ENCODE data around the gene USP40.
A peak's percentile ranks its signal among the peaks of the same experiment; 100 is the strongest.
"Not testable (repeated sequence)": the region's sequence is repeated elsewhere in the genome, so short reads cannot be mapped to it uniquely, and the experiment has no call there.

USP40 gene, protein sequence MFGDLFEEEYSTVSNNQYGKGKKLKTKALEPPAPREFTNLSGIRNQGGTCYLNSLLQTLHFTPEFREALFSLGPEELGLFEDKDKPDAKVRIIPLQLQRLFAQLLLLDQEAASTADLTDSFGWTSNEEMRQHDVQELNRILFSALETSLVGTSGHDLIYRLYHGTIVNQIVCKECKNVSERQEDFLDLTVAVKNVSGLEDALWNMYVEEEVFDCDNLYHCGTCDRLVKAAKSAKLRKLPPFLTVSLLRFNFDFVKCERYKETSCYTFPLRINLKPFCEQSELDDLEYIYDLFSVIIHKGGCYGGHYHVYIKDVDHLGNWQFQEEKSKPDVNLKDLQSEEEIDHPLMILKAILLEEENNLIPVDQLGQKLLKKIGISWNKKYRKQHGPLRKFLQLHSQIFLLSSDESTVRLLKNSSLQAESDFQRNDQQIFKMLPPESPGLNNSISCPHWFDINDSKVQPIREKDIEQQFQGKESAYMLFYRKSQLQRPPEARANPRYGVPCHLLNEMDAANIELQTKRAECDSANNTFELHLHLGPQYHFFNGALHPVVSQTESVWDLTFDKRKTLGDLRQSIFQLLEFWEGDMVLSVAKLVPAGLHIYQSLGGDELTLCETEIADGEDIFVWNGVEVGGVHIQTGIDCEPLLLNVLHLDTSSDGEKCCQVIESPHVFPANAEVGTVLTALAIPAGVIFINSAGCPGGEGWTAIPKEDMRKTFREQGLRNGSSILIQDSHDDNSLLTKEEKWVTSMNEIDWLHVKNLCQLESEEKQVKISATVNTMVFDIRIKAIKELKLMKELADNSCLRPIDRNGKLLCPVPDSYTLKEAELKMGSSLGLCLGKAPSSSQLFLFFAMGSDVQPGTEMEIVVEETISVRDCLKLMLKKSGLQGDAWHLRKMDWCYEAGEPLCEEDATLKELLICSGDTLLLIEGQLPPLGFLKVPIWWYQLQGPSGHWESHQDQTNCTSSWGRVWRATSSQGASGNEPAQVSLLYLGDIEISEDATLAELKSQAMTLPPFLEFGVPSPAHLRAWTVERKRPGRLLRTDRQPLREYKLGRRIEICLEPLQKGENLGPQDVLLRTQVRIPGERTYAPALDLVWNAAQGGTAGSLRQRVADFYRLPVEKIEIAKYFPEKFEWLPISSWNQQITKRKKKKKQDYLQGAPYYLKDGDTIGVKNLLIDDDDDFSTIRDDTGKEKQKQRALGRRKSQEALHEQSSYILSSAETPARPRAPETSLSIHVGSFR

GRCh38 chr2:233566141-233566956, at the start of gene USP40:
USP40 (minus strand) TSS chr2:233566782; CDS start chr2:233565554, 1,228 bp downstream.
- peak; percentile 71 for DNase-seq

DNA sequence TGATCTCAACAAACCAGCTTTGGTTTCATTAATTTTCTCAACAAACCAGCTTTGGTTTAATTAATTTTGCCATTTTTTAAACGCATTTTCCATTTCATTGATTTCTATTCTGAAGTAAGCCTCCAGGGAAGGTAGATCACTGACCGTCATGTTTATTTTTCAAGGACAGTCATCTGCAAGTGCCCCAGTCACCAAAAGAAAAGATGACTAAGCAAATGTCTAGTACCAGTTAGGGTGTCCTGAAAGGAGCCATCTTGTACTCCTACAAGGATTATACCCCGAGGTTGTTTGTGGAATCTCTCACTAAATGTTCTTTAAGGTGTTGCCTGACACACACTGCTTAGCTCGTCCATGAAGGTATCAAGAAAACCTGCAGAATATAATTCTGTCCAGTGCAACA, 44.7 kb upstream of the USP40 start:
- DNase-seq: no peak

GRCh38 chr2:233605680-233606079, 39.1 kb upstream of the USP40 start:
- no peak for DNase-seq

GRCh38 chr2:233604826-233605225, 38.2 kb upstream of the USP40 start:
- DNase-seq: no peak

GRCh38 chr2:233603520-233603919, 36.9 kb upstream of the USP40 start:
- DNase-seq: no peak

- DNase-seq: no peak
Observed at GRCh38 chr2:233602076-233602475, 35.5 kb upstream of the USP40 start.

DNA sequence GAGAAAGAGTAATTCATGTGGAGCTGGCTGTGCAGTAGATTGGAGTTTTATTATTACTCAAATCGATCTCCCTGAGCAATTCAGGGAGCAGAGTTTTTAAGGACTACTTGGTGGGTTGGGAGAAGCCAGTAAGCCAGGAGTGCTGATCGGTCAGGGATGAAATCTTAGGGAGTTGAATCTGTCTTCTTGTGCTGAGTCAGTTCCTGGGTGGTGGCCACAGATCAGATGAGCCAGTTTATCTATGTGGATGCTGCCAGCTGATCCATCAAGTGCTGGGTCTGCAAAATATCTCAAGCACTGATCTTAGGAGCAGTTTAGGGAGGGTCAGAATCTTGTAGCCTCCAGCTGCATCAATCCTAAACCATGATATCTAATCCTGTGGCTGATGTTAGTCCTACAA, 33.8 kb upstream of the USP40 start:
- DNase-seq: no peak

DNA sequence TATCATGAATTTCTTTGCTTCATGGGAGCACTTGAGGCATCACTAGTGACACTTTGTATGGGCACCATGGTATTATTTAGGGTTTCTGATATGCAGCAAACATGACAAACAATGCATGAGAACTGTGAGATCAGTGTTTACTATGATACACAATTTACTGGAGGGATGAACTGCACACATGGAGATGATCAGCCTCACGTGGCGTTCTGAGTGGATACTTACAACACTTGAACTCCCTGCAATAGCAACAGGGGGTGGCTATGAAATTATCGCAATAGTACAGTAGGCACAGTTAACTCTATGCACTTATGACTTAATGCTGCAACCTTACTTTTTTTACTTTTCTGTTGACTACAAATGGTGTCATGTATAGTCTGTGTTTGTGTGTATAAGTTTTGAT, 32.4 kb upstream of the USP40 start:
- no peak for DNase-seq

DNA sequence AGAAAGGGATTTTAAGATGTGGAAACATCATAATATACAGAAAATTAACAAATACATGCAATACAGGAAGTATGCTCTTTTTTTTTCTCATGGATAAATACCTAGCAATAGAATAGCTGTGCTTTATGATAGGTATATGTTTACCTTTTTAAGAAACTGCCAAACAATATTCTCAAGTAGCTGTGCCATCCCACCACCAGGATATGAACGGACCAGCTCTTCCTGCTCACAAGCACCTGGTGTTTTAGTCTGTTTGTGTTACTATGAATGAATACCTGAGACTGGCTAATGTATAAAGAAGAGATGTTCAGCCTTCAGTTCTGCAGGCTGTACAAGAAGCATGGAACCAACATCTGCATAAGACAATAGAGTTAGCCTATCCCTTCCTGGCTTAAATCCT, 30.9 kb upstream of the USP40 start:
- no peak for DNase-seq

- DNase-seq: no peak
Observed at GRCh38 chr2:233593201-233593600, 26.6 kb upstream of the USP40 start.

- not testable (repeated sequence) for DNase-seq
Observed at GRCh38 chr2:233592706-233593105, 26.1 kb upstream of the USP40 start.

DNA sequence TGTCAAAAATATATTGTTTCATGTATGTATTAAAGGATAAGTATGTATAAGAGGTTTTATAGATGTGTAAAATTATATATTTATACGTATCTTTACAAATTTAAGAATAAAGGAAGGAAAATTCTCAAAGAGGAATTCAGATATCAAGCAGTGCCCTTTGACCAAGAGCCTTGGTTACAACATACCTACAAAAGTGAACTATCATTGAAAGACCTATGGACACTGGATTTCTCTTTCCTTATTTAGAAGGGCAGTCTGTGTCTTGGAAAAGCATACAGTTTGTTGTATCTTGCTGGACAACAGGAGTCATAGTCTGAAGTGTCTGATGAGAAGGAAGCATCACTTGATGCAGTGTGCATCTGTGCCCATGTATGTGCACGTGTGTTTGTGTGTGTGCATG, 21.8 kb upstream of the USP40 start:
- no peak for DNase-seq

DNA sequence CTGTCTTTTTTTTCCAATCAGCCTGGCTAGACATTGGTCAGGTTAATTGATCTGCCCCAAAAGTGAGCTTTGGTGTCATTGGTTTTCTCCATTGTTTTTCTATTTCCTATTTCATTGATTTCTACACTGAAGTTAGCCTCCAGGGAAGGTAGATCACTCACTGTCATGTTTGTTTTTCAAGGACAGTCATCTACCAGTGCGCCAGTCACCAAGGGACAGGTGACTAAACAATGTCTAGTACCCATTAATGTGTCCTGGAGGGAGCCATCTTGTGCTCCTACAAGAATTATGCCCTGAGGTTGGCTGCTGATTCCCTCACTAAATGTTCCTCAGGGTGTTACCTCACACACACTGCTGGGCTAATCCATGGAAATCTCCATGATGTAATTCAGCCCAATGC, 17.6 kb upstream of the USP40 start:
- DNase-seq: no peak

GRCh38 chr2:233583217-233583965, 16.8 kb upstream of the USP40 start:
- DNase-seq: not testable (repeated sequence)

- not testable (repeated sequence) for DNase-seq
Observed at GRCh38 chr2:233577341-233577740, 10.8 kb upstream of the USP40 start.

- DNase-seq: no peak
Observed at GRCh38 chr2:233572468-233572867, 5.9 kb upstream of the USP40 start.

DNA sequence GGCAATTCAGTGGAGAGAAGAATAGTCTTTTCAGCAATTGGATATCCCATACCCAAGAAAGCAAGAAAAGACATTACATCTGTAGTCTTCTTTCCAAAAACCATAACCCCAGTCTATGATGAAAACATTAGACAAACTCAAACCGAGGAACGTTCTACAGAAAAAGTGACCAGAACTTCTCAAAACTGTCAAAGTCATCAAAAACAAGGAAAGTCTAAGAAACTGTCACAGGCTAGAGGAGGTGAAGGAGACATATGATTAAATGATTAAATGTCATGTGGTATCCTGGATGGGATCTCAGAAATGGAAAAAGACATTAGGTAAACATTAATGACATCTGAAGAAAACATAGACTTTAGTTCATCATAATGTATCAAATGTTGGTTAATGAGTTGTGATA, 4.9 kb upstream of the USP40 start:
- no peak for DNase-seq

- DNase-seq: no peak
Observed at GRCh38 chr2:233571001-233571400, 4.4 kb upstream of the USP40 start.

- no peak for DNase-seq
Observed at GRCh38 chr2:233565685-233566140, 869 bp downstream of the USP40 start.

DNA sequence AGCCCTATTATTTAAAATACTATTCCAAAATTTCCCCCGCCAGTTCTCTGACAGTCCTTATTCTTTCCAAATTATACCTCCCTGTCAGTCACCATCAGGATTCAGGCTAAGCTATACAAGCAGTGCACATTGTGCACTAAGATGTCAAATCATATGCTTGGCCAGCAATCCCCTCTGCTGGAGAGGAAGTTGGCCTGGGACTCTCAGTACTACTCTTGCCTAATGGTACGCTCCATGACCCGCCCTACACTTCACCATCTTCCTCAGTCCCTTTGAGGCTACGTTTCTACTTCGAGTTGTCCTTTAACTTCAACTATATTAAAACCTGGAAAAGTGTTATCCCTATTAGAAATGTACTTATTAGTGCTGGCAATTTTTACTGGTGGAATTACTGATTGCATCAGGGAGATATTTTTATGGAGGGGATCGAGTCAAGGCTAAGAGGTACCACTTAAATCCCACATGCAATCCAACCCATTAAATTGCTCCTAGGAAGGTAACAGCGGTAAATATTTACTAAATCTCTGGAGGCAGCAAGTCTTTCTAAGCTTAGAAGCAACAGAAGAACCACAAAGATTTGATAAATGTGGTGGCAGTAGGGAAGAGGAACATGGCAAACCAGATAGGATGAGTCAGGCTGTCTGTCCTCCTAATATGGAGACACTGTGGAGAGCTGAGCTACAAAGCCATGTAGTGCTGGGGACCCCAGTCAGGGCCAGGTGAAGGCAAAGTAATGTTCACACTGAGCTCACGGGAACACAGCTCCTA, 2.7 kb downstream of the USP40 start:
- DNase-seq: no peak

Measured in stimulated activated CD8-positive, alpha-beta memory T cell treated with anti-CD3 and anti-CD28 coated beads, Interleukin-4, amount 100 ng/mL, for 48 hours (primary cell).